Right lobe of liver (tissue), 6 donors: ENCODE results near the gene SPOCK2. TPM values are rescaled to one million over a fixed set of nuclear protein-coding genes. Genes with fewer than 3 reads are reported as not detected.

ENCODE experiments used
- ATAC-seq, 4 donors: fragments of 200-7000 bp; cut with Tn5 transposase; one replicate each; pipeline ENCODE4 v1.9.1; 2020; ENCODE audit warnings: mild to moderate bottlenecking in 4 of 4, moderate library complexity in 4 of 4
- DNase-seq, 3 donors: peaks; one replicate each; pipeline ENCODE4 v3.0.0-alpha.2; 2020
- H3K27ac ChIP-seq, 3 donors: fragments of 200-600 bp; one replicate each; pipeline ENCODE4 v1.8.0; 2022
- H3K27me3 ChIP-seq, 2 donors: fragments of 200-600 bp; one replicate each; pipeline ENCODE4 v1.8.0; 2022
- H3K36me3 ChIP-seq, 4 donors: fragments of 200-600 bp; sonication (generic) in 1 of 4; one replicate each; pipeline versions ENCODE4 v1.5.1 to v1.8.0; 2017 to 2022; ENCODE audit warnings: control low read depth in 1 of 4
- H3K4me1 ChIP-seq, 4 donors: fragments of 200-600 bp; sonication (generic) in 1 of 4; one replicate each; pipeline versions ENCODE4 v1.5.1 to v1.8.0; 2017 to 2022; ENCODE audit warnings: control low read depth in 1 of 4
- H3K4me3 ChIP-seq, 3 donors: fragments of 200-600 bp; one replicate each; pipeline ENCODE4 v1.8.0; 2022
- H3K9me3 ChIP-seq, 4 donors: fragments of 200-600 bp; sonication (generic) in 1 of 4; one replicate each; pipeline versions ENCODE4 v1.5.1 to v1.8.0; 2017 to 2022; ENCODE audit warnings: control low read depth in 1 of 4
- POLR2A ChIP-seq: fragments of 450-650 bp; IDR thresholded peaks from one replicate; pipeline ENCODE4 v1.6.1; 2017; ENCODE audit warnings: antibody characterized with exemption, mild to moderate bottlenecking
- WGBS: methylation state at CpG from one replicate; pipeline ENCODE4 v1.1.6; 2018; ENCODE audit warnings: low coverage, low lambda C conversion rate; ENCODE audit not compliant: insufficient coverage; ENCODE audit errors: missing lambda C conversion rate; 5-methylcytosine and 5-hydroxymethylcytosine counted together
- intact Hi-C, 2 donors: fragments of 100-400 bp; cut with DNase I; formaldehyde crosslinking; loops; one replicate each; pipeline versions ENCODE4 v1.11.2 to v1.14.1; 2022
- total RNA-seq, 6 experiments: library from RNA; depleted of rRNA in 2 of 6; stranded (reverse); fragments of >200 nt in 2 of 6; fragmentation: NEBNext Ultra II Directional in 3 of 6; extraction: Animal tissue kit (Norgen Biotek cat#: 25700) in 3 of 6; gene quantifications; one replicate each; pipeline versions ENCODE4 v1.1.0 to v1.2.4, GENCODE V29; 2016 to 2023
- TF ChIP-seq, protein P1 (sequence below), 4 donors: fragments of 200-600 bp in 3 of 4; fragments of 450-650 bp in 1 of 4; IDR thresholded peaks; one replicate each; pipeline versions ENCODE4 v1.5.1 to v1.8.0; 2016 to 2022; ENCODE audit warnings: antibody characterized with exemption in 4 of 4, mild to moderate bottlenecking in 2 of 4
- donor health status: DM: no; HTN: yes; CAD: no.
- donor health status: DM: no; HTN: no; CAD: no.
- donor health status: DM: no; HTN: no; CAD: no.
- donor health status: DM: no; HTN: yes; CAD: no.
- donor health status: DM: no; HTN: yes; CAD: no.

Gene SPOCK2
- total RNA-seq, 6 experiments from 2014 or later: 0.72 to 3.0 (median 1.2) TPM

DNA sequence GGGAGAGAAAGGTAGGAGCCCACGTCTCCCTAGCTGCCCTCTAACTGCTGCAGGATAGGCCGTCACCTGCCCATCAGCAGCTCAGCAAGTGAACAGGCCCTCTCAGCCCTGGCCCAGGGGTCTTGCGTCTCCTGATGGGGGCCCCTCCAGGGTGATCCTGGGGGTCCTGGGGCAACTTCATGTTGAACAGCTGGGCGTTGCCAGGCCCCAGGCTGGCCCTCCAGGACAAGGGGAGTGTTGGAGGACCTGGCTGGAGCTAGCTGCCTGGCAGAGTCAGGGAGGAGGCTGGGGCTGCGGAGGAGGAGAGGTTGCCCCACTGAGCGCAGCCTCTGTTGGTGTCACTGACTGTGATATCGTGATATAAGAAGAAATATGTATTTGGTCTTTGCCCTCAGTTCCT lies 34.7 kb downstream of the SPOCK2 start:
- no peaks in the 10 kb centered on the region for H3K9me3 ChIP-seq
- H3K4me3 ChIP-seq: no peak overlapping the region
- TF ChIP-seq POLR2A: no peak
- TF ChIP-seq, protein P1, sequence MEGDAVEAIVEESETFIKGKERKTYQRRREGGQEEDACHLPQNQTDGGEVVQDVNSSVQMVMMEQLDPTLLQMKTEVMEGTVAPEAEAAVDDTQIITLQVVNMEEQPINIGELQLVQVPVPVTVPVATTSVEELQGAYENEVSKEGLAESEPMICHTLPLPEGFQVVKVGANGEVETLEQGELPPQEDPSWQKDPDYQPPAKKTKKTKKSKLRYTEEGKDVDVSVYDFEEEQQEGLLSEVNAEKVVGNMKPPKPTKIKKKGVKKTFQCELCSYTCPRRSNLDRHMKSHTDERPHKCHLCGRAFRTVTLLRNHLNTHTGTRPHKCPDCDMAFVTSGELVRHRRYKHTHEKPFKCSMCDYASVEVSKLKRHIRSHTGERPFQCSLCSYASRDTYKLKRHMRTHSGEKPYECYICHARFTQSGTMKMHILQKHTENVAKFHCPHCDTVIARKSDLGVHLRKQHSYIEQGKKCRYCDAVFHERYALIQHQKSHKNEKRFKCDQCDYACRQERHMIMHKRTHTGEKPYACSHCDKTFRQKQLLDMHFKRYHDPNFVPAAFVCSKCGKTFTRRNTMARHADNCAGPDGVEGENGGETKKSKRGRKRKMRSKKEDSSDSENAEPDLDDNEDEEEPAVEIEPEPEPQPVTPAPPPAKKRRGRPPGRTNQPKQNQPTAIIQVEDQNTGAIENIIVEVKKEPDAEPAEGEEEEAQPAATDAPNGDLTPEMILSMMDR (IDR thresholded peaks at IDR 0.05): no peak
- DNase-seq: no peak
- no peaks in the 10 kb centered on the region for H3K27me3 ChIP-seq
- no peak overlapping the region for H3K27ac ChIP-seq
- H3K4me1 ChIP-seq: no peaks in the 10 kb centered on the region
- intact Hi-C loops: loop anchor here in 1 of 2 donors (10.0 kb wide), 1 partner anchor 99 kb away; no protein-coding TSS in a partner anchor
- no peaks in the 10 kb centered on the region for H3K36me3 ChIP-seq
- 73% methylated on average over 4 of the region's 7 CpGs for WGBS
- ATAC-seq: no peak

DNA sequence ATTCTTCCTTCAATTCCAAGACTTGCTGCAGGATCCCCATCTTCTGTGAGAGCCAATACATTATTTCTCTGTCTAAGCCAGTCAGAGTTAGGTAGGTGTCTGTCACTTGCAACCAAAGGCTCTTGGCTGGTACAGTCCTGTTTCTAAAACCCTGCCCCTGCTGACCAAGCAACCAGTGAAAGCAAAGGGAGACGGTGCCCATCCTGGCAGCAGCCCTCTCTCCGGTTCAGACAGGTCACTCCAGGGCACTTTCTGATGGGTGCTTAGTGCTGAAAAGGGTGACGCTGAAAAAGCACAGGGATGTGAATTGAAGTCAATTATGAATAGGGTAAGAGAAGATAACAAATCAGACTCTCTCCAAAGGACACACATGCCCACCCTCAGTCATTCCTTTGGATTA lies 37.5 kb downstream of the SPOCK2 start:
- ATAC-seq: peak in 1 of 4 donors; percentile 54
- Histone ChIP-seq H3K36me3 (no peaks in the 10 kb centered on the region), H3K27ac (no peak overlapping the region), H3K4me1 (peaks cover 0 to 3% (median 0%) of the 10 kb centered on the region in 4 donors), H3K9me3 (no peaks in the 10 kb centered on the region), H3K4me3 (no peak overlapping the region), H3K27me3 (no peaks in the 10 kb centered on the region)
- intact Hi-C loops: loop anchor here in 1 of 2 donors (10.0 kb wide), 1 partner anchor 96 kb away; no protein-coding TSS in a partner anchor
- no peak for TF ChIP-seq POLR2A
- TF ChIP-seq, protein P1 (IDR thresholded peaks at IDR 0.05): no peak
- no peak for DNase-seq
- 29% methylated on average over 3 of the region's 3 CpGs for WGBS

DNA sequence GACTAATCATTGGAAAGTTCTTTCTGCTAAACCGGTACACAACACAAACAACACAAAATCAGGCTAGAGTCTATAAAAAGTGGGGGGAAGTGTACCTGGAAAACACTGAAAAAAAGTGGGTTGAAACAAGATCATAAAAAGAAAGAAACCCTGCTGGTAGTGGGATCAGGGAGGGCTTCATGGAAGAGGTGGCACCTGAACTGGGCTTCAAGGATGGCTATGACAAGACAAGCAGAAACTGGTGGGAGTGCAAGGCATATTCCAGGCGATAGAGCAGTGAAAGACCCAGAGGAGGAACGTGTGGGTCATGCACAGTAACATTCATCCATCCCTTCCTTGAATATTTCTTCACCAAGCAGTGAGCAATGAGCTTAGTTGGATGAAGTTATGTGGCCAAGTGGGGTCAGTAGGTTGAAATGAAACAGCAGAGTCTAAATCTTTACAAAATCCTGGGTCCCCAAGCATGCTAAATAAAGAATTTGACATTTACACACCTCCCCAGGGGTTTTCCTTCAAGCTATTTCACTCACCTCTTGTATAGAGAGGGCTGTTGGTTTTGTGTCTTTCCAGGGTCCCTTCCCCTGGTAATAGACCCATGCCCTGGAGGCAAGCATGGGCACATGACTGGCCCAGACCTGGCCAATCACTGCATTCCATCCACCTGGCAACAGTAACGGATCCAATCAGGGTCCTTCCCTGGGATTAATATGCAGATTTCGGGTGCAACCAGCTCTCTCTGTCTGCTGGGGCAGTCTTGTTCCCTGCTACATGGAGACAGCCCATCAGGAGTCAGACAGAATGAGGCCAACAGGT lies 38.2 kb downstream of the SPOCK2 start:
- DNase-seq: no peak
- Histone ChIP-seq H3K4me1 (peaks cover 0 to 3% (median 0%) of the 10 kb centered on the region in 4 donors), H3K9me3 (no peaks in the 10 kb centered on the region), H3K4me3 (no peak overlapping the region), H3K27me3 (no peaks in the 10 kb centered on the region), H3K36me3 (no peaks in the 10 kb centered on the region), H3K27ac (no peak overlapping the region)
- ATAC-seq: no peak
- WGBS: 70% methylated on average over 3 of the region's 5 CpGs
- intact Hi-C loops: loop anchor here (10.0 kb wide), 2 partner anchors 95 to 155 kb away; no protein-coding TSS in a partner anchor
- TF ChIP-seq POLR2A: no peak
- TF ChIP-seq, protein P1 (IDR thresholded peaks at IDR 0.05): no peak

GRCh38 chr10:72049472-72049871 lies 38.9 kb downstream of the SPOCK2 start:
- 73% methylated on average over 1 of the region's 1 CpG for WGBS
- no peaks in the 10 kb centered on the region for H3K27me3 ChIP-seq
- no peaks in the 10 kb centered on the region for H3K9me3 ChIP-seq
- intact Hi-C loops: loop anchor here in 1 of 2 donors (10.0 kb wide), 1 partner anchor 155 kb away; no protein-coding TSS in a partner anchor
- no peaks in the 10 kb centered on the region for H3K36me3 ChIP-seq
- TF ChIP-seq POLR2A: no peak
- TF ChIP-seq, protein P1 (IDR thresholded peaks at IDR 0.05): no peak
- ATAC-seq (no peak), DNase-seq (no peak)
- no peak overlapping the region for H3K4me3 ChIP-seq
- peaks cover 0 to 3% (median 0%) of the 10 kb centered on the region in 4 donors for H3K4me1 ChIP-seq
- no peak overlapping the region for H3K27ac ChIP-seq
